Liver (tissue), 9 donors: ENCODE measurements around the gene TMX3. TPM values are rescaled to one million over a fixed set of nuclear protein-coding genes. Genes with fewer than 3 reads are reported as not detected.

Experiments
- DNase-seq: peaks from one replicate; pipeline ENCODE4 v3.0.0-alpha.2; 2017; ENCODE audit warnings: low spot score
- H3K27ac ChIP-seq, 2 donors: one replicate each; pipeline ENCODE4 v1.7.0; 2013; ENCODE audit warnings: inconsistent platforms in 2 of 2, low read length in 2 of 2, control low read depth in 1 of 2, low read depth in 1 of 2, mild to moderate bottlenecking in 1 of 2
- H3K27me3 ChIP-seq, 4 donors: one replicate each; pipeline versions ENCODE4 v1.6.1 to v1.7.0; 2013; ENCODE audit warnings: low read length in 3 of 4, inconsistent platforms in 1 of 4, mild to moderate bottlenecking in 1 of 4, moderate library complexity in 1 of 4; ENCODE audit not compliant: control insufficient read depth in 4 of 4, insufficient read depth in 4 of 4
- H3K36me3 ChIP-seq, 4 donors: one replicate each; pipeline versions ENCODE4 v1.6.1 to v1.7.0; 2013; ENCODE audit warnings: low read length in 3 of 4, mild to moderate bottlenecking in 3 of 4, low read depth in 1 of 4, moderate library complexity in 1 of 4; ENCODE audit not compliant: control insufficient read depth in 4 of 4, insufficient read depth in 3 of 4
- H3K4me1 ChIP-seq, 4 donors: one replicate each; pipeline versions ENCODE4 v1.6.1 to v1.7.0; 2013; ENCODE audit warnings: low read length in 3 of 4, mild to moderate bottlenecking in 3 of 4, moderate library complexity in 1 of 4; ENCODE audit not compliant: control insufficient read depth in 4 of 4, insufficient read depth in 4 of 4
- H3K4me3 ChIP-seq, 3 donors: one replicate each; pipeline versions ENCODE4 v1.6.1 to v1.7.0; 2013; ENCODE audit warnings: low read length in 3 of 3, control low read depth in 1 of 3, low read depth in 1 of 3, mild to moderate bottlenecking in 1 of 3
- H3K9ac ChIP-seq, 2 donors: one replicate each; pipeline ENCODE4 v1.7.0; 2013; ENCODE audit warnings: low read length in 2 of 2, mild to moderate bottlenecking in 2 of 2, moderate library complexity in 2 of 2, control low read depth in 1 of 2, low read depth in 1 of 2
- H3K9me3 ChIP-seq, 4 donors: one replicate each; pipeline versions ENCODE4 v1.6.1 to v1.7.0; 2013; ENCODE audit warnings: low read length in 3 of 4; ENCODE audit not compliant: control insufficient read depth in 4 of 4
- HNF4A ChIP-seq, 2 donors: conservative IDR thresholded peaks; 2 replicates each; pipeline ENCODE4 v1.6.1; 2016; ENCODE audit warnings: antibody characterized with exemption in 2 of 2, mild to moderate bottlenecking in 2 of 2
- HNF4G ChIP-seq: IDR thresholded peaks from 2 replicates; pipeline ENCODE4 v1.6.1; 2016; ENCODE audit warnings: antibody characterized with exemption
- JUND ChIP-seq, 2 donors: IDR thresholded peaks; 2 replicates each; pipeline ENCODE4 v1.6.1; 2016; ENCODE audit warnings: antibody characterized with exemption in 2 of 2
- MAX ChIP-seq: IDR thresholded peaks from 2 replicates; pipeline ENCODE4 v1.6.1; 2016; ENCODE audit warnings: antibody characterized with exemption
- REST ChIP-seq: IDR thresholded peaks from 2 replicates; pipeline ENCODE4 v1.6.1; 2016; ENCODE audit warnings: antibody characterized with exemption, mild to moderate bottlenecking
- YY1 ChIP-seq: IDR thresholded peaks from 2 replicates; pipeline ENCODE4 v1.6.1; 2016; ENCODE audit warnings: antibody characterized with exemption, mild to moderate bottlenecking
- ZBTB33 ChIP-seq: IDR thresholded peaks from 2 replicates; pipeline ENCODE4 v1.6.1; 2016; ENCODE audit warnings: antibody characterized with exemption
- WGBS: extraction: QIAGEN DNeasy Blood & Tissue Kit; methylation state at CpG from one replicate; pipeline ENCODE4 v1.1.7; 2013; 5-methylcytosine and 5-hydroxymethylcytosine counted together
- polyA plus RNA-seq, 2 donors: library from polyadenylated mRNA; stranded (reverse) in 1 of 2; unstranded in 1 of 2; fragments of 200-250 nt in 1 of 2; fragments of >200 nt in 1 of 2; fragmentation: Nextera tagmentation in 1 of 2; extraction: Ambion mirVana in 1 of 2; gene quantifications; one replicate each; pipeline versions ENCODE4 v1.2.1 to v1.2.3, GENCODE V29; 2013 to 2015
- total RNA-seq, 2 donors: library from RNA; depleted of rRNA; stranded (reverse); fragments of >200 nt; gene quantifications; one replicate each; pipeline ENCODE4 v1.2.3, GENCODE V29; 2014
- donor health status: healthy.
- donor health status: healthy.
- donor health status: healthy.
- donor health status: healthy.
- donor health status: healthy.

TMX3 gene
- total and polyA plus RNA-seq, 4 donors, result 9.0 to 38.6 (median 20.3) TPM

- TF ChIP-seq REST (no peak), MAX (no peak), YY1 (no peak), HNF4A (conservative IDR thresholded peaks at IDR 0.05) (no peak)
Observed at GRCh38 chr18:68640861-68641260, 74.0 kb downstream of the TMX3 start (continued).

- DNase-seq, result no peak
- Histone ChIP-seq H3K9me3 (no peaks in the 10 kb centered on the region), H3K27me3 (peaks cover 0 to 4% (median 1%) of the 10 kb centered on the region in 4 donors), H3K4me1 (no peaks in the 10 kb centered on the region), H3K9ac (no peak overlapping the region), H3K27ac (no peak overlapping the region), H3K36me3 (no peaks in the 10 kb centered on the region), H3K4me3 (no peak overlapping the region)
- 88% methylated on average over 6 of the region's 6 CpGs for WGBS
- TF ChIP-seq JUND (IDR thresholded peaks at IDR 0.05), result no peak
Observed at GRCh38 chr18:68638613-68639012, 76.3 kb downstream of the TMX3 start.

- H3K36me3 ChIP-seq, result no peaks in the 10 kb centered on the region
- no peak overlapping the region for H3K9ac ChIP-seq
- no peak for TF ChIP-seq HNF4G
- no peak for TF ChIP-seq ZBTB33
- no peak for DNase-seq
- H3K4me1 ChIP-seq, result no peaks in the 10 kb centered on the region
- no peak overlapping the region for H3K4me3 ChIP-seq
- no peaks in the 10 kb centered on the region for H3K27me3 ChIP-seq
- H3K9me3 ChIP-seq, result no peaks in the 10 kb centered on the region
- H3K27ac ChIP-seq, result no peak overlapping the region
Observed at GRCh38 chr18:68627812-68628211, 87.1 kb downstream of the TMX3 start.

Other genes starting within 250 kb of the TMX3 start
- gene CCDC102B, start 83.0 kb upstream of the TMX3 start, total RNA-seq, result 1 to 10 TPM in 1 of 2 donors, under 1 TPM in 1; 0.89 to 4.5 TPM
- gene CCDC102B, start 83.0 kb upstream of the TMX3 start, polyA plus RNA-seq, result 1 to 10 TPM in 1 of 2 donors, under 1 TPM in 1; 0.54 to 2.0 TPM